DOHH2 (cell line): Measurements from ENCODE around the gene SLC27A4.

ENCODE experiments used
- CTCF ChIP-seq: fragments of 200-600 bp; sonication (generic); IDR thresholded peaks from one replicate; pipeline ENCODE4 v1.5.1; 2014; ENCODE audit warnings: antibody characterized with exemption, mild to moderate bottlenecking, low read depth, low read length; ENCODE audit not compliant: poor library complexity, severe bottlenecking
- EZH2phosphoT487 ChIP-seq: fragments of 200-600 bp; sonication (generic); IDR thresholded peaks from 2 replicates; pipeline ENCODE4 v1.6.1; 2017; ENCODE audit warnings: borderline replicate concordance, mild to moderate bottlenecking, antibody characterized with exemption, low read length, moderate library complexity, mixed read lengths

- TF ChIP-seq CTCF, result no peak
- TF ChIP-seq EZH2phosphoT487, result no peak
These were observed 64.9 kb downstream of the SLC27A4 start for GRCh38 chr9:128405077-128405779.
